ENCODE results near the gene NUDT8. TPM values are rescaled to one million over a fixed set of nuclear protein-coding genes. Genes with fewer than 3 reads are reported as not detected.
"Not testable (repeated sequence)": the region's sequence is repeated elsewhere in the genome, so short reads cannot be mapped to it uniquely, and the experiment has no call there.

The NUDT8 gene
- total RNA-seq, 2 experiments from 2014 or later: 15.3 to 16.7 TPM

DNA sequence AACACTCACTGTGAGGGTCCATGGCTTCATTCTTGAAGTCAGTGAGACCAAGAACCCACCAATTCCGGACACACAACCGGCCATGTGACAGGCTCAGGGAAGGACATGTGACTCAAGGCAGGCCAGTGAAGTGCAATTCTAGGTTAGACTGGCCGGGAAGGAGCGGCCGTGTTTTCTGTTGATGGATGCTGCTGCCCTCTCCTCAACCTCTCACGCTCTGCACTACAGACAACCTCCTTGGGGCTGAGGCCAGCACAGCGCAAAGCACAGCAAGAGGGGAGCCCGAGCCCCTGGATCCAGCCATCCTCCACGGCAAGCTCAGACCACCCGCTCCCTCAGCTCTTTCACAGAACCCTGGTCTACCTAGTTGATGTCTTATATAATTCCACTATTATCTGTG is 2.8 kb downstream of the NUDT8 start:
- peaks cover 13% of the 10 kb centered on the region for H3K4me1 Mint-ChIP-seq
- CTCF ChIA-PET: interaction anchor here (0.6 to 8.4 kb wide), 6 partner anchors 11 to 46 kb away, joined by 3 to 157 read pairs (median 58); partner anchors contain the start of gene ACY3
- no peaks in the 10 kb centered on the region for H3K36me3 Mint-ChIP-seq
- ATAC-seq (no peak), DNase-seq (no peak)
- no peak overlapping the region for H3K4me3 Mint-ChIP-seq
- H3K9me3 Mint-ChIP-seq (ENCODE audit: low read depth): no peaks in the 10 kb centered on the region
- H3K27me3 Mint-ChIP-seq: no peaks in the 10 kb centered on the region
- no peak overlapping the region for H3K27ac Mint-ChIP-seq

DNA sequence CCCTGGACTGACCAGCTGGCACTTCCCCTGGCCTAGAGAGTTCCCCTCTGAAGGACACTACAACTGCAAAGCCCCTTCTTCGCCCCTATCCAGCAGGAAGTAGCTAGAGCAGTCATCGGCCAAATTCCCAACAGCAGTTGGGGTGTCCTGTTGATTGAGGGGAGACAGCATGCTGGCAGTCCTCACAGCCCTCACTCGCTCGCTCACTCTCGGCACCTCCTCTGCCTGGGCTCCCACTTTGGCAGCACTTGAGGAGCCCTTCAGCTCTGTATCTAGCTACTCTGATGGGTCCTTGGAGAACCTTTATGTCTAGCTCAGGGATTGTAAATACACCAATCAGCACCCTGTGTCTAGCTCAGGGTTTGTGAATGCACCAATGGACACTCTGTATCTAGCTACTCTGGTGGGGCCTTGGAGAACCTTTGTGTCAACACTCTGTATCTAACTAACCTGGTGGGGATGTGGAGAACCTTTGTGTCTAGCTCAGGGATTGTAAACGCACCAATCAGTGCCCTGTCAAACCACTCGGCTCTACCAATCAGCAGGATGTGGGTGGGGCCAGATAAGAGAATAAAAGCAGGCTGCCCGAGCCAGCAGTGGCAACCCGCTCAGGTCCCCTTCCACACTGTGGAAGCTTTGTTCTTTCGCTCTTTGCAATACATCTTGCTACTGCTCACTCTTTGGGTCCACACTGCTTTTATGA is 3.5 kb downstream of the NUDT8 start:
- DNase-seq; H3K36me3 Mint-ChIP-seq; ATAC-seq; H3K27ac Mint-ChIP-seq; H3K27me3 Mint-ChIP-seq; H3K9me3 Mint-ChIP-seq (ENCODE audit: low read depth); H3K4me3 Mint-ChIP-seq: not testable (repeated sequence)
- CTCF ChIA-PET: interaction anchor here (0.6 to 8.4 kb wide), 5 partner anchors 11 to 47 kb away, joined by 3 to 157 read pairs (median 5); partner anchors contain the start of gene ACY3
- H3K4me1 Mint-ChIP-seq: peaks cover 13% of the 10 kb centered on the region

DNA sequence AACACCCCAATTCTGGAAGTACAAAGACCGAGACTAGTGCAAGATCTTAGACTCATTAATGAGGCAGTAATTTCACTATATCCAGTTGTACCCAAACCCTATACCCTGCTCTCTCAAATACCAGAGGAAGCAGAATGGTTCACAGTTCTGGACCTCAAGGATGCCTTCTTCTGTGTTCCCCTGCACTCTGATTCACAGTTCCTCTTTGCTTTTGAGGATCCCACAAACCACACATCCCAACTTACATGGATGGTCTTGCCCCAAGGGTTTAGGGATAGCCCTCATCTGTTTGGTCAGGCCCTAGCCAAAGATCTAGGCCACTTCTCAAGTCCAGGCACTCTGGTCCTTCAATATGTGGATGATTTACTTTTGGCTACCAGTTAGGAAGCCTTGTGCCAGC is 5.9 kb downstream of the NUDT8 start:
- not testable (repeated sequence) for H3K36me3 Mint-ChIP-seq; H3K4me1 Mint-ChIP-seq; H3K27ac Mint-ChIP-seq; H3K9me3 Mint-ChIP-seq (ENCODE audit: low read depth); ATAC-seq; H3K4me3 Mint-ChIP-seq; DNase-seq; H3K27me3 Mint-ChIP-seq
- CTCF ChIA-PET: interaction anchor here (0.8 to 1.0 kb wide), 2 partner anchors 10 kb away, joined by 3 read pairs; no protein-coding TSS in a partner anchor

DNA sequence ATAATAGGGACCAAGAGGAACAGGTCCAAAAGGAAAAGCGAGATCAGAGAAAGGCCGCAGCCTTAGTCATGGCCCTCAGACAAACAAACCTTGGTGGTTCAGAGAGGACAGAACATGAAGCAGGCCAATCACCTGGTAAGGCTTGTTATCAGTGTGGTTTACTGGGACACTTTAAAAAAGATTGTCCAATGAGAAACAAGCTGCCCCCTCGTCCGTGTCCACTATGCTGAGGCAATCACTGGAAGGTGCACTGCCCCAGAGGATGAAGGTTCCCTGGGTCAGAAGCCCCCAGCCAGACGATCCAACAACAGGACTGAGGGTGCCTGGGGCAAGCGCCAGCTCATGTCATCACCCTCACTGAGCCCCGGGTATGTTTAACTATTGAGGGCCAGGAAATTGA is 6.8 kb downstream of the NUDT8 start:
- H3K27ac Mint-ChIP-seq; ATAC-seq; DNase-seq; H3K9me3 Mint-ChIP-seq (ENCODE audit: low read depth); H3K36me3 Mint-ChIP-seq; H3K4me1 Mint-ChIP-seq; H3K27me3 Mint-ChIP-seq; H3K4me3 Mint-ChIP-seq: not testable (repeated sequence)
- CTCF ChIA-PET: interaction anchor here (0.8 kb wide), 1 partner anchor 9 kb away, joined by 3 read pairs; no protein-coding TSS in a partner anchor

DNA sequence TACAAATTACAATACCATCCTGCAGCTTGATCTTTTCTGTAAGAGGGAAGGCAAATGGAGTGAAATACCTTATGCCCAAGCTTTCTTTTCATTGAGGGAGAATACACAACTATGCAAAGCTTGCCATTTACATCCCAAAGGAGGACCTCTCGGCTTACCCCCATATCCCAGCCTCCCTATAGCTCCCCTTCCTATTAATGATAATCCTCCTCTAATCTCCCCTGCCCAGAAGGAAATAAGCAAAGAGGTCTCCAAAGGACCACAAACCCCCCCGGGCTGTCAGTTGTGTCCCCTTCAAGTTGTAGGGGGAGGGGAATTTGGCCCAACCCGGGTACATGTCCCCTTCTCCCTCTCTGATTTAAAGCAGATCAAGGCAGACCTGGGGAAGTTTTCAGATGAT is 7.8 kb downstream of the NUDT8 start:
- DNase-seq; H3K27ac Mint-ChIP-seq; H3K4me3 Mint-ChIP-seq; ATAC-seq; H3K9me3 Mint-ChIP-seq (ENCODE audit: low read depth); CTCF ChIA-PET; H3K4me1 Mint-ChIP-seq; H3K36me3 Mint-ChIP-seq; H3K27me3 Mint-ChIP-seq: not testable (repeated sequence)

DNA sequence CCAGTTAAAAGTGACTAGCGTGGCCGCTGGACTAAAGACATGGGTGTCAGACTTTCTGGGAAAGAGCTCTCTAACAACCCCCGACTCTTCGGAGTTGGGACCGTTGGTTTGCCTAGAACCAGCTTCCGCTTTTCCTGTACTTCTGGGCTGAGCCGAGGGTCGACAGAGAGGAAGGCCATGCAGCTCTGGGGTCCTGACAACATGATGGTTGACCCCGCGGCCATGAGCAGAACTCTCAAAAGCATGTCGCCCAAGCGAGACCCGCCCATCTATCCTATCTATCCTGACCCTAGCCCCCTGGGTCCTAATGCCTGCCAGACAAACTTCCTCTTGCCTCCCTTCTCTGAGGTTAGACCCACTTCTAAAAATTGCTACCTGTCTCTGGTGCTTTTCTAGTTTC is 9.1 kb downstream of the NUDT8 start:
- CTCF ChIA-PET: interaction anchor here (2.2 kb wide), 1 partner anchor 9 kb away, joined by 12 read pairs; the partner anchor contains the start of gene NUDT8
- H3K27me3 Mint-ChIP-seq; H3K9me3 Mint-ChIP-seq (ENCODE audit: low read depth); H3K4me3 Mint-ChIP-seq; ATAC-seq; H3K36me3 Mint-ChIP-seq; H3K27ac Mint-ChIP-seq; DNase-seq; H3K4me1 Mint-ChIP-seq: not testable (repeated sequence)

DNA sequence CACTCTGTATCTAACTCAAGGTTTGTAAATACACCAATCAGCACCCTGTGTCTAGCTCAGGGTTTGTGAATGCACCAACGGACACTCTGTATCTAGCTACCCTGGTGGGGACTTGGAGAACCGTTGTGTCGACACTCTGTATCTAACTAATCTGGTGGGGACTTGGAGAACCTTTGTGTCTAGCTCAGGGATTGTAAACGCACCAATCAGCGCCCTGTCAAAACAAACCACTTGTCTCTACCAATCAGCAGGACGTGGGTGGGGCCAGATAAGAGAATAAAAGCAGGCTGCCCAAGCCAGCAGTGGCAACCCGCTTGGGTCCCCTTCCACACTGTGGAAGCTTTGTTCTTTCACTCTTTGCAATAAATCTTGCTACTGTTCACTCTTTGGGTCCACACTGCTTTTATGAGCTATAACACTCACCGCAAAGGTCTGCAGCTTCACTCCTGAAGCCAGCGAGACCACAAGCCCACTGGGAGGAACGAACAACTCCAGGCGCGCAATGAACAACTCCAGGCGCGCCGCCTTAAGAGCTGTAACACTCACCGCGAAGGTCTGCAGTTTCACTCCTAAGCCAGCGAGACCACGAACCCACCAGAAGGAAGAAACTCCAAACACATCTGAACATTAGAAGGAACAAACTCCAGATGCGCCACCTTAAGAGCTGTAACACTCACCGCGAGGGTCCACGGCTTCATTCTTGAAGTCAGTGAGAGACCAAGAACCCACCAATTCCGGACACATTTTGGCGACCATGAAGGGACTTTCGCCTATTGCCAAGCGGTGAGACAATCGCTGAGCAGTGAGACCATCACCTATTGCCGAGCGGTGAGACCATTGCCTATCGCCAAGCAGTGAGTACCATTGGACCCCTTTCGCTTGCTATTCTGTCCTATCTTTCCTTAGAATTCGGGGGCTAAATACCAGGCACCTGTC is 9.8 kb downstream of the NUDT8 start:
- not testable (repeated sequence) for H3K4me3 Mint-ChIP-seq, H3K27ac Mint-ChIP-seq

DNA sequence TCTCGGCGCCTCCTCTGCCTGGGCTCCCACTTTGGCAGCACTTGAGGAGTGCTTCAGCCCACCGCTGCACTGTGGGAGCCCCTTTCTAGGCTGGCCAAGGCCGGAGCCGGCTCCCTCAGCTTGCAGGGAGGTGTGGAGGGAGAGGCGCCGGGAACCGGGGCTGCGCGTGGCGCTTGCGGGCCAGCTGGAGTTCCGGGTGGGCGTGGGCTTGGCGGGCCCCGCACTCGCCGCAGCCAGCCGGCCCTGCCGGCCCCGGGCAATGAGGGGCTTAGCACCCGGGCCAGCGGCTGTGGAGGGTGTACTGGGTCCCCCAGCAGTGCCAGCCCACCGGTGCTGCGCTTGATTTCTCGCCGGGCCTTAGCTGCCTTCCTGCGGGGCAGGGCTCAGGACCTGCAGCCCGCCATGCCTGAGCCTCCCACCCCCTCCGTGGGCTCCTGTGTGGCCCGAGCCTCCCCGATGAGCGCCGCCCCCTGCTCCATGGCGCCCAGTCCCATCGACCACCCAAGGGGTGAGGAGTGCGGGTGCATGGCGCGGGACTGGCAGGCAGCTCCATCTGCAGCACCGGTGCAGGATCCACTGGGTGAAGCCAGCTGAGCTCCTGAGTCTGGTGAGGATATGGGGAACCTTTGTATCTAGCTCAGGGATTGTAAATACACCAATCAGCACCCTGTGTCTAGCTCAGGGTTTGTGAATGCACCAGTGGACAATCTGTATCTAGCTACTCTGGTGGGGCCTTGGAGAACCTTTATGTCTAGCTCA is 10.7 kb downstream of the NUDT8 start:
- CTCF ChIA-PET: interaction anchor here (2.2 to 7.5 kb wide), 2 partner anchors 10 to 11 kb away, joined by 12 to 111 read pairs; partner anchors contain the start of gene NUDT8
- not testable (repeated sequence) for ATAC-seq; H3K27ac Mint-ChIP-seq; H3K9me3 Mint-ChIP-seq (ENCODE audit: low read depth); H3K36me3 Mint-ChIP-seq; H3K27me3 Mint-ChIP-seq; DNase-seq; H3K4me3 Mint-ChIP-seq
- H3K4me1 Mint-ChIP-seq: peaks cover 23% of the 10 kb centered on the region

More for the DNA sequence above, 9.8 kb downstream of the NUDT8 start:
- H3K27me3 Mint-ChIP-seq; H3K9me3 Mint-ChIP-seq (ENCODE audit: low read depth); DNase-seq; H3K36me3 Mint-ChIP-seq; ATAC-seq: not testable (repeated sequence)
- CTCF ChIA-PET: interaction anchor here (2.2 kb wide), 1 partner anchor 10 kb away, joined by 12 read pairs; the partner anchor contains the start of gene NUDT8
- peaks cover 16% of the 10 kb centered on the region for H3K4me1 Mint-ChIP-seq

DNA sequence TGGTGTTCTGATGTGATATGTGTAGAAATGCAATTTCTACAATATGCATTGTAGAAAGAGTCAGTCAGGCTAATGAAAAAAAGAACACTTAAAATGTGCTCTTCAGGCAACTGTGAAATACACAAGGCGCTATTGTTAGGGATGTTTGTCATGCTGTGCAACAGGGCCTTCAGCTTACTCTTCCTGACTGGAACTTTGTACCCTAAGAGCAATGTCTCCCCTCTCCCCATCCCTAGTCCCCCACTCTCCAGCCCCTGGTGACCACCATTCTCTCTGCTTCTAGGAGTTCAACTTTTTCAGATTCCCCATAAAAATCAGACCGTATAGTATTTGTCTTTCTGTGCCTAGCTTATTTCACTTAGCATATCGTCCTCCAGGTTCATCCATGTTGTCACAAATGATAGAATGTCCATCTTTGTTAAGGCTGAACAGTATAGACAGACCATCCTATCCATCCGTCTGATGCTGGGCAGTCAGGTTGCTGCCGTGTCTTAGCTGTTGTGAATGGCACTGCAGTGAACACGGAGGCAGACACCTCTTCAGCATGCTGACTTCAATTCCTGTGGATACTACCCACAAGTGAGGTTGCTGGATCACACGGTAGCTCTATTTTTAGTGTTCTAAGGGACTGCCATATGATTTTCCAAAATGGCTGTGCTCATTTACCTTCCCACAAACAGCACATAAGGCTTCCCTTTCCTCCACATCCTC is 12.3 kb downstream of the NUDT8 start:
- DNase-seq: no peak
- Mint-ChIP-seq H3K4me3 (no peak overlapping the region), H3K27me3 (peaks cover 9% of the 10 kb centered on the region), H3K27ac (peak overlapping the region; percentile 11), H3K4me1 (peaks cover 32% of the 10 kb centered on the region), H3K9me3 (ENCODE audit: low read depth) (no peaks in the 10 kb centered on the region), H3K36me3 (peaks cover 2% of the 10 kb centered on the region)
- CTCF ChIA-PET: interaction anchor here (0.7 to 7.5 kb wide), 4 partner anchors 12 to 42 kb away, joined by 3 to 111 read pairs (median 14); partner anchors contain the start of gene NUDT8
- ATAC-seq: no peak

DNA sequence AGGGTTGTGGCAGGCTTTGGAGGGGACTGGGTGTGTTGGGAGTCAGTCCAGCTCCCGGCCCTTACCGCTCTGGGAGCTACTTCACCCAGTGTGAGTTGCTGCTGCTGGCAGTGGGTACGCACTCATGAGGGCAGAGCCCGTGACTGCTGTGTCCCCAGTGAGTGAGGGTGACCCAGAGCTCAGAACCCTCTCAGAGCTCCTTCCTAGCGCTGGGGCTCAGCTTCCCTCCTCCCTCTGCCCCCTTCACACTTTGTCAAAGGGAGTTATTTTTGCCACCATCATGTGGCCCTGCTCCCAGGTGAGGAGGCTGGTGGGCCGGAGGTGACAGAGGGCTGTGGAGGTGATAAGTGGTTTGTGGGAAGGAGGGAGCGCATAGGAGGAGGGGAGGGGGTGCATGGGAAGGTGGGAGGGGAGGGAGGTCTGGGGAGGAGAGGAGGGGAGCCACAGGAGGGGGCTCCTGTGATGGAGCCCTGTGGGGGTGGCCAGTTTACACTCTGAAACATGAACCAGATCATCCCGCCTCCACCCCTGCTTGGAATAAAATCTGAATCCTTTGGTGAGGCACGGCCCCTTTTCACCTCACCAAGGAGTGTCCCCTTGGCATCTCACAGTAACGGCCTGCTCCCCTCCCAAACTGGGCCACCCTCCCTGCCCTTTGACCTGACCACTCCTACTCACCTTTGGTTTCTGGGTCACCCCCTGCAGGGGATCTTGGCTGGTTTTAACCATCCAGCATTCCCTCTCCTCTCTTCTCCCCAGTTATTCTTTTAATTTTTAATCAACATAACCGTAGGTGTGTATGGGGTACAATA is 13.1 kb downstream of the NUDT8 start:
- H3K4me3 Mint-ChIP-seq: peak overlapping the region; percentile 37
- no peak for ATAC-seq
- H3K4me1 Mint-ChIP-seq: peaks cover 36% of the 10 kb centered on the region

DNA sequence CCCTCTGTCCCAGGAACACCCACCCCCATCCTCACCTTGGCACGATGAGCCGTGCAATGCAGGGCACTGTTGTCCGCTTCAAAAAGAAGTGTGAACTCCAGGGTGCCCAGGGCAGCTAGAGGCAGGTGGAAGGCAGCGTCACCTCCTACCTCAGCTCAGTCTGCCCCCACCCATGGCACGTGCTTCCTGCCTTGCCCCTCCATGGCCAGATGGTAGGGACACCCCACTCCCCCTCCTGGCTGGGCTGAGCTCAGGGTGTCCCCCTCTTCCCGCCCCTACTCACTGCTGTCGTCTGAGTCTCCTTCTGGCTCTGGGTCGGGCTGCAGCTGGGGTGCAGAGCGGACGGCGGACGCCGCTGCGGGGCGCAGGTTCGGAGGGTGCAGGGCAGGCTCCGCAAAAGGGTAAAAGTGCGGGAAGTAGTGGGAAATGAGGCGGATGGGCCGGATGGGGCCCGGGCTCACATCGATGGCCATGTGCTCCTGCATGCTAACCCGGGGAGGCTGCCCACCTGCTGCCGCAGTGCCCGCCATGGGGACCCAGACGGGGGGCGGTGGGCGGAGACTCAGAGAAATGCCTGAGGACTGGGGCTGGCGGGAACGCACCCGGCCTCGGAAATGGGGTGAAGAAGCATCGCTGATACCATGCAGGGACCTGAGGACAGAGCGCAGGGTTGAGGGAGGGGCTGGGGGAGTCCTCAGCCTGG is 13.9 kb downstream of the NUDT8 start:
- Mint-ChIP-seq H3K4me1 (peaks cover 37% of the 10 kb centered on the region), H3K27ac (no peak overlapping the region), H3K27me3 (peaks cover 9% of the 10 kb centered on the region), H3K36me3 (peaks cover 6% of the 10 kb centered on the region), H3K4me3 (peak overlapping the region; percentile 37), H3K9me3 (ENCODE audit: low read depth) (no peaks in the 10 kb centered on the region)
- no peak for ATAC-seq
- no peak for DNase-seq
- CTCF ChIA-PET: interaction anchor here (0.6 to 7.5 kb wide), 9 partner anchors 8 to 100 kb away, joined by 3 to 111 read pairs (median 3); partner anchors contain the start of genes GSTP1 and NUDT8

More for the DNA sequence above, 13.1 kb downstream of the NUDT8 start:
- CTCF ChIA-PET: interaction anchor here (0.5 to 7.5 kb wide), 10 partner anchors 9 to 101 kb away, joined by 3 to 111 read pairs (median 3); partner anchors contain the start of gene NUDT8
- Mint-ChIP-seq H3K9me3 (ENCODE audit: low read depth) (no peaks in the 10 kb centered on the region), H3K27me3 (peaks cover 9% of the 10 kb centered on the region), H3K27ac (peak overlapping the region; percentile 11), H3K36me3 (peaks cover 5% of the 10 kb centered on the region)
- no peak for DNase-seq
